ENCODE data around the gene GREB1.

Gene GREB1

DNA sequence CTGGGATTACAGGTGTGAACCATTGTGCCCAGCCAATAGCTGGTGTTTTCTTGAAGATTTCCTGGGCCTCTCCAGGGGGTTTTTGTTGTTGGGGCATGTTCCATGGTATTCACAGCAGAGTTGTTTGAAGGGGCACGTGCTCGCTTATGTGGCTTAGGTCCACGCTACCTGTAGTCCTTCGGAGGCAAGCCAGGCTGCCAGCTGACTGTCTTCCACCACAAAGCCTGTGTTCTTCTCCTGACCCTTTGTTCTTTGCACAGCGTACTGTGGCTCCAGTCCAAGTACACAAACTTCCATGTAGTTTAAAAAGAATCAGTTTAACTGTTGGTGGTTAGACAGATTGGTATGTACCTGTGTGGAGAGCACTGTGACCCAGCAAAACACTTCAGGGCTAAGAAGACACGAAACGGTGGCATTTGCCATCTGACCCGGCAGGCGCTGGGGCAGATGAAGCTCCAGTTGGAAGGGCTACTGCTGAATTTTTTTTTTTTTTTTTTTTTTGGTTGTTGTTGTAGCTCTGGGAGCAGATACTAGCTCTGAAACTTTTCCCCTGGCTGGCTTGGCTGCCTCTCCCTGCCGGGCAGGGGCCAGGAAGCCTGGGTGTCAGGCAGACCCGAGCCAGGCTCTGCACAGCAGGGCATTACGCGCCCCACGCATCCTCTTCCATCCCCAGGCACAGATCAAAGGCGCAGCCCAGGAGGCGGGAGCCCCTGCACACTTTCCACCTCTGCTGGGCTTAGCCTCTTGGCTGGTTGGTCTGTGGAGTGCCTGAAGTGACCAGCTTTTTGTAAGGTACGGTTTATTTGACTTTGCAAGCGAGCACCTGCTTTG lies 5.7 kb downstream of the GREB1 start:
- no peak overlapping the region for H3K4me3 ChIP-seq (ENCODE audit: low read depth, low read length)
- ChIA-PET POLR2A (interaction anchor here (0.6 kb wide), 1 partner anchor 1662 kb away, joined by 7 read pairs; no protein-coding TSS in a partner anchor), CTCF (interaction anchor here (0.6 to 1.0 kb wide), 3 partner anchors 11 to 812 kb away, joined by 3 read pairs; no protein-coding TSS in a partner anchor)
- no peaks in the 10 kb centered on the region for H3K36me3 ChIP-seq (ENCODE audit: control insufficient read depth in 2 of 2, insufficient read depth in 1 of 2, low read length in 2 of 2)
- H3K9me3 ChIP-seq (ENCODE audit: control insufficient read depth, insufficient read depth, low read depth, low read length) = no peaks in the 10 kb centered on the region
- H3K27ac ChIP-seq (ENCODE audit: extremely low read depth, low read depth, low read length) = no peak overlapping the region
- no peaks in the 10 kb centered on the region; the same call in 1 of the 2 replicates for H3K4me1 ChIP-seq (ENCODE audit: control insufficient read depth, insufficient read depth, low read length)
- no peak for TF ChIP-seq GLI4 (tag by site-specific recombination; IDR thresholded peaks at IDR 0.05)
- 0 out of 2 replicates have a peak, but pooled peaks have one; percentile 24 for TF ChIP-seq ZFHX2 (tag by site-specific recombination; conservative IDR thresholded peaks at IDR 0.05)
- no peak for TF ChIP-seq GLIS2 (tag by site-specific recombination; IDR thresholded peaks at IDR 0.05)
- TF ChIP-seq, protein P1, sequence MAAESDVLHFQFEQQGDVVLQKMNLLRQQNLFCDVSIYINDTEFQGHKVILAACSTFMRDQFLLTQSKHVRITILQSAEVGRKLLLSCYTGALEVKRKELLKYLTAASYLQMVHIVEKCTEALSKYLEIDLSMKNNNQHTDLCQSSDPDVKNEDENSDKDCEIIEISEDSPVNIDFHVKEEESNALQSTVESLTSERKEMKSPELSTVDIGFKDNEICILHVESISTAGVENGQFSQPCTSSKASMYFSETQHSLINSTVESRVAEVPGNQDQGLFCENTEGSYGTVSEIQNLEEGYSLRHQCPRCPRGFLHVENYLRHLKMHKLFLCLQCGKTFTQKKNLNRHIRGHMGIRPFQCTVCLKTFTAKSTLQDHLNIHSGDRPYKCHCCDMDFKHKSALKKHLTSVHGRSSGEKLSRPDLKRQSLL (tag by site-specific recombination; IDR thresholded peaks at IDR 0.05) = no peak
- no peak for TF ChIP-seq ZNF239 (tag by site-specific recombination; IDR thresholded peaks at IDR 0.05)
- no peak for TF ChIP-seq ZNF146 (tag by site-specific recombination; IDR thresholded peaks at IDR 0.05)
- no peak for TF ChIP-seq ZNF768 (tag by site-specific recombination; IDR thresholded peaks at IDR 0.05)
- TF ChIP-seq ZNF19 (tag by site-specific recombination; IDR thresholded peaks at IDR 0.05; ENCODE audit: low read depth) = no peak
- no peak for TF ChIP-seq KLF10 (tag by site-specific recombination; IDR thresholded peaks at IDR 0.05)
- TF ChIP-seq ZNF639 (tag by site-specific recombination; IDR thresholded peaks at IDR 0.05) = no peak
- TF ChIP-seq TSHZ1 (tag by site-specific recombination; IDR thresholded peaks at IDR 0.05; ENCODE audit: borderline replicate concordance) = no peak
- no peak for TF ChIP-seq ZSCAN4 (tag by site-specific recombination; IDR thresholded peaks at IDR 0.05)
- TF ChIP-seq ZBTB21 (tag by site-specific recombination; IDR thresholded peaks at IDR 0.05) = no peak
- peak; percentile 41; the same call in 1 of the 2 replicates for TF ChIP-seq ZBTB8A (tag by site-specific recombination; IDR thresholded peaks at IDR 0.05)
- no peak for TF ChIP-seq ZNF341 (tag by site-specific recombination; IDR thresholded peaks at IDR 0.05; ENCODE audit: low read depth)
- no peak for TF ChIP-seq ZNF518A (tag by site-specific recombination; conservative IDR thresholded peaks at IDR 0.05; ENCODE audit: low read depth)
- TF ChIP-seq, protein P2, sequence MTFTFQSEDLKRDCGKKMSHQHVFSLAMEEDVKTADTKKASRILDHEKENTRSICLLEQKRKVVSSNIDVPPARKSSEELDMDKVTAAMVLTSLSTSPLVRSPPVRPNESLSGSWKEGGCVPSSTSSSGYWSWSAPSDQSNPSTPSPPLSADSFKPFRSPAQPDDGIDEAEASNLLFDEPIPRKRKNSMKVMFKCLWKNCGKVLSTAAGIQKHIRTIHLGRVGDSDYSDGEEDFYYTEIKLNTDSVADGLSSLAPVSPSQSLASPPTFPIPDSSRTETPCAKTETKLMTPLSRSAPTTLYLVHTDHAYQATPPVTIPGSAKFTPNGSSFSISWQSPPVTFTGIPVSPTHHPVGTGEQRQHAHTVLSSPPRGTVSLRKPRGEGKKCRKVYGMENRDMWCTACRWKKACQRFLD (tag by site-specific recombination; IDR thresholded peaks at IDR 0.05) = no peak
- peak; percentile 39; the same call in 1 of the 2 replicates for TF ChIP-seq ZNF600 (tag by site-specific recombination; IDR thresholded peaks at IDR 0.05)
- no peak for TF ChIP-seq ZNF184 (tag by site-specific recombination; IDR thresholded peaks at IDR 0.05)
- TF ChIP-seq ZNF621 (tag by site-specific recombination; IDR thresholded peaks at IDR 0.05) = no peak
- no peak for TF ChIP-seq ZNF292 (tag by site-specific recombination; IDR thresholded peaks at IDR 0.05; ENCODE audit: borderline replicate concordance, low read depth)
- no peak for TF ChIP-seq ZBTB26 (tag by site-specific recombination; optimal IDR thresholded peaks at IDR 0.05)
